Ascending aorta (tissue), 2 donors: Measurements from ENCODE around the gene ALPK1. TPM values are rescaled to one million over a fixed set of nuclear protein-coding genes. Genes with fewer than 3 reads are reported as not detected.
"Not testable (repeated sequence)": the region's sequence is repeated elsewhere in the genome, so short reads cannot be mapped to it uniquely, and the experiment has no call there.

Source experiments
- DNase-seq, 2 donors: peaks; one replicate each; pipeline ENCODE4 v3.0.0-alpha.2; 2019; ENCODE audit warnings: low spot score in 2 of 2
- H3K27ac ChIP-seq, 2 donors: fragments of 200-600 bp; sonication (generic); one replicate each; pipeline ENCODE4 v1.5.1; 2016 to 2017; ENCODE audit warnings: mild to moderate bottlenecking in 1 of 2
- H3K27me3 ChIP-seq: fragments of 200-600 bp; sonication (generic); one replicate; pipeline ENCODE4 v1.5.1; 2017
- H3K36me3 ChIP-seq, 2 donors: fragments of 200-600 bp; sonication (generic); one replicate each; pipeline ENCODE4 v1.5.1; 2016
- H3K4me1 ChIP-seq, 2 donors: fragments of 200-600 bp; sonication (generic); one replicate each; pipeline ENCODE4 v1.5.1; 2016 to 2017; ENCODE audit warnings: mild to moderate bottlenecking in 1 of 2
- H3K4me3 ChIP-seq, 2 donors: fragments of 200-600 bp; sonication (generic); one replicate each; pipeline ENCODE4 v1.5.1; 2016 to 2017; ENCODE audit warnings: mild to moderate bottlenecking in 1 of 2
- H3K9me3 ChIP-seq, 2 donors: fragments of 200-600 bp; sonication (generic); one replicate each; pipeline ENCODE4 v1.5.1; 2016
- intact Hi-C: fragments of 100-400 bp; cut with DNase I; formaldehyde crosslinking; loops from one replicate; pipeline ENCODE4 v1.15.1; 2023
- total RNA-seq: library from RNA; depleted of rRNA; stranded (reverse); fragments of >200 nt; gene quantifications from one replicate; pipeline ENCODE4 v1.1.0, GENCODE V29; 2016
- TF ChIP-seq, protein P1 (sequence below), 3 experiments: fragments of 200-600 bp in 2 of 3; fragments of 450-650 bp in 1 of 3; sonication (generic) in 2 of 3; IDR thresholded peaks; one replicate each; pipeline ENCODE4 v1.5.1; 2016 to 2019; ENCODE audit warnings: antibody characterized with exemption in 3 of 3, mild to moderate bottlenecking in 1 of 3, moderate library complexity in 1 of 3

ALPK1 gene
- total RNA-seq, 1 donor from 2014 or later, result 8.7 TPM

DNA sequence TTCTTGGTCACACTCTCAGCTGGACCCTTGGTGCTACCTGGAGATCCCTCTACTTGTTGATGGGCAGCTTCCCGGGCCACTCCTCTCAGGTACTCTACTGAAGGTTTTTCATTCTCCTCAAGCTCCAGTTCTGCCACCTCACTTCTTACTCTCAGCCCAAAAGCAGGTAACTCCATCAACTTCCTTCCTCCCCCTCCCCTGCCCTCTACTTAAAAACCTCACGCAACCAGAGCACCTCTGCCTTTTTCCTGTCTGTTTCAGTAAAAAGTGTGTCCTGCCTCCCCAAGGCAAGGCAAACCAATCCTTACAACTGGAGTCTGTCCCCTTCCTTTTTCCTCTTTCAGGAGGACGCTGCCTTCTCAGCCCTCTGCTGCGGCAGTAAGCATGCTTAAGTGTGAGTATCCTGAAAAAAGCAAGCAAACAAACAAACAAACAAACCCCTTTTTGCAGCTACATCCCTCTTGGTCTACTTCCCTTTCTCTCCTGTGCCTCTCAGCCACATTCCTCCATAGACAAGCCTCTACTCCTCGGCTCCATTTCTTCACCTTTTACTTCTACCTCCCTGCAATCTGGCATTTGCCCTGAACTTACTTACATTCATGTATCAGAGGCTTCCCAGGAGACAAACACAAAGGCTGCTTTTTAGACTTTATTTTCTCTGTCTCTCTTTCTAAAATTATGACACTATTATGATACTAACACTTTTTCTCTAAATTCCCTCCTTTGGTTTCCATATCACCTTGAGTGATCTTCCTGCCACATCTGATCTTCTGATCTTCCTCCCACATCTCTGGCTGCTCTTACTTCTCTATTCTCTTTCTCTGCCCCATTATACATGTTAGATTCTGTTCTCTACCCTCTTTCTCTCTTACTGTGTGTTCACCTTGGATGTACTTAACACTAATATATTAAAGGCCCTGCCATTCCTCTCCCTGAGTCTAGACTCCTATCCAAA lies 5.4 kb downstream of the ALPK1 start:
- peaks cover 0 to 9% of the 10 kb centered on the region in 2 donors for H3K4me1 ChIP-seq
- H3K36me3 ChIP-seq, result peaks cover 0 to 13% of the 10 kb centered on the region in 2 donors
- H3K4me3 ChIP-seq, result no peak overlapping the region
- no peak overlapping the region for H3K27ac ChIP-seq
- H3K27me3 ChIP-seq, result no peaks in the 10 kb centered on the region
- intact Hi-C loops, result no loop called here
- no peaks in the 10 kb centered on the region for H3K9me3 ChIP-seq
- TF ChIP-seq, protein P1, sequence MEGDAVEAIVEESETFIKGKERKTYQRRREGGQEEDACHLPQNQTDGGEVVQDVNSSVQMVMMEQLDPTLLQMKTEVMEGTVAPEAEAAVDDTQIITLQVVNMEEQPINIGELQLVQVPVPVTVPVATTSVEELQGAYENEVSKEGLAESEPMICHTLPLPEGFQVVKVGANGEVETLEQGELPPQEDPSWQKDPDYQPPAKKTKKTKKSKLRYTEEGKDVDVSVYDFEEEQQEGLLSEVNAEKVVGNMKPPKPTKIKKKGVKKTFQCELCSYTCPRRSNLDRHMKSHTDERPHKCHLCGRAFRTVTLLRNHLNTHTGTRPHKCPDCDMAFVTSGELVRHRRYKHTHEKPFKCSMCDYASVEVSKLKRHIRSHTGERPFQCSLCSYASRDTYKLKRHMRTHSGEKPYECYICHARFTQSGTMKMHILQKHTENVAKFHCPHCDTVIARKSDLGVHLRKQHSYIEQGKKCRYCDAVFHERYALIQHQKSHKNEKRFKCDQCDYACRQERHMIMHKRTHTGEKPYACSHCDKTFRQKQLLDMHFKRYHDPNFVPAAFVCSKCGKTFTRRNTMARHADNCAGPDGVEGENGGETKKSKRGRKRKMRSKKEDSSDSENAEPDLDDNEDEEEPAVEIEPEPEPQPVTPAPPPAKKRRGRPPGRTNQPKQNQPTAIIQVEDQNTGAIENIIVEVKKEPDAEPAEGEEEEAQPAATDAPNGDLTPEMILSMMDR (IDR thresholded peaks at IDR 0.05), result no peak
- no peak for DNase-seq

DNA sequence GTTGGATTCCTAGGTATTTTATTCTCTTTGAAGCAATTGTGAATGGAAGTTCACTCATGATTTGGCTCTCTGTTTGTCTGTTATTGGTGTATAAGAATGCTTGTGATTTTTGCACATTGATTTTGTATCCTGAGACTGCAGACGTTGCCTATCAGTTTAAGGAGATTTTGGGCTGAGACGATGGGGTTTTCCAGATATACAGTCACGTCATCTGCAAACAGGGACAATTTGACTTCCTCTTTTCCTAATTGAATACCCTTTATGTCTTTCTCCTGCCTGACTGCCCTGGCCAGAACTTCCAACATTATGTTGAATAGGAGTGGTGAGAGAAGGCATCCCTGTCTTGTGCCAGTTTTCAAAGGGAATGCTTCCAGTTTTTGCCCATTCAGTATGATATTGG lies 8.3 kb downstream of the ALPK1 start:
- H3K9me3 ChIP-seq, H3K4me3 ChIP-seq, DNase-seq, H3K27ac ChIP-seq, H3K4me1 ChIP-seq, H3K27me3 ChIP-seq, intact Hi-C loops: not testable (repeated sequence)
- H3K36me3 ChIP-seq, result peaks cover 0 to 13% of the 10 kb centered on the region in 2 donors

DNA sequence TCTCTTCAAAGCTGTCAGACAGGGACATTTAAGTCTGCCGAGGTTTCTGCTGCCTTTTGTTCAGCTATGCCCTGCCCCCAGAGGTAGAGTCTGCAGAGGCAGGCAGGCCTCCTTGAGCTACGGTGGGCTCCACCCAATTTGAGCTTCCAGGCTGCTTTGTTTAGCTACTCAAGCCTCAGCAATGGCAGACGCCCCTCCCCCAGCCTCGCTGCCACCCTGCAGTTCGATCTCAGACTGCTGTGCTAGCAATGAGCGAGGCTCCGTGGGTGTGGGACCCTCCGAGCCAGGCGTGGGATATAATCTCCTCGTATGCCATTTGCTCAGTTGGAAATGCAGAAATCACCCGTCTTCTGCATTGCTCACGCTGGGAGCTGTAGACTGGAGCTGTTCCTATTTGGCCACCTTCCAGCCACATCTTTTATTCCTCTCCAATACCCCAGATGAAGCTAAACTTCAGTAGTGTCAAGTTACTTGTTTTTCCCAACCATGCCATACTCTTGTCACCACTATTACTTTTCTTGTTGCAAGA lies 12.2 kb downstream of the ALPK1 start:
- H3K27ac ChIP-seq, H3K4me1 ChIP-seq, intact Hi-C loops, H3K36me3 ChIP-seq, H3K9me3 ChIP-seq, H3K27me3 ChIP-seq, DNase-seq: not testable (repeated sequence)
- H3K4me3 ChIP-seq, result peak overlapping the region in 1 of 2 donors; percentile 17

DNA sequence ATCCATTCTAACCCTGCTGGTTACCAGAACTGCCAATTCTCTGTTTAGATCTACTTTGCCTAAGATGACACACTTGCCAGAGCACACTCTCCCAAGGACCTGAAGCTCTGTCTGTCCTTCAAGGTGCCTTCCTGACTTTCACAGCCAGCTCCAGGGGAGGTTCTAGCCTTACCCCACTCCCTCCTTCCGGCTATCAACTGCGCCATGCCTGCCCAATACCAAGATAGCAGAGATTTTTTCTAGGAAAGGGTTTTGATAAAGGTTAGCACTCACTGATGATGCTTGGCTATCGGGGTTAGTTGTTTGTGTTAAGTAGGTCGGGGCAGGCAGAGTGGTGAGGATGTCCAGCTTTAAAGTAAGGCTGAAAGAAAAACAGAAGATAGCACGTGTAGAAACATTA lies 14.3 kb downstream of the ALPK1 start:
- Histone ChIP-seq H3K4me1 (no peaks in the 10 kb centered on the region), H3K4me3 (no peak overlapping the region), H3K27me3 (no peaks in the 10 kb centered on the region), H3K27ac (no peak overlapping the region), H3K9me3 (no peaks in the 10 kb centered on the region), H3K36me3 (no peaks in the 10 kb centered on the region)
- intact Hi-C loops, result no loop called here
- TF ChIP-seq, protein P1 (IDR thresholded peaks at IDR 0.05), result no peak
- no peak for DNase-seq

DNA sequence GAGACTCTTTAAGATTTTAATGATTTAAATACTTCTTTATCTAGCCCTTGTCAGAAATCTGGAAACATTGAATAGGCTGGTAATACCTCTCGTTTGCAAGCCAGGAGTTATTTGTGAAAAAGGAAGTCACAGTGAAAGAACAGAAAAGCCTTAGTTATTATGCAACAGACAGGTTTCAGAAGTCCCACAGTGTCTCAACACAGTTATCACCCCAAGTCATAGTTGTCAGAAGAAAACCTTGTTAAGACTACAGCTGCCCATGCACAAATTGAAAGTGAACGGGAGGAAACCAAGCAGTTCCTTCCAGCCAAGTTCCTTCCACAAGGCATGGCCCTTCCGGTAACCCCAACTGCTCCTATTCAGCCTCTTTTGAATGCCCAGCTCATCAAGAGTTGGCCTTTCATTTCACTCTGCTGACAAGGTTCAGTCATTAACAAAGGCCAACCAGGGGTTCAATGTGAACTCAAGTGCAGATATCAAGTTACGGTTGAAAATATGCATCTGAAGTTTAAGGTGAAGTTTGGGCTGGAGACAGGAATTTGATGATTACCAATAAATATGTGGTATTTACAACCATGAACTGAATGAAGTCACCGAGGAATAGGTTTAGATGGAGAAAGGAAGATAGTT lies 15.6 kb downstream of the ALPK1 start:
- no peaks in the 10 kb centered on the region for H3K9me3 ChIP-seq
- no peaks in the 10 kb centered on the region for H3K36me3 ChIP-seq
- TF ChIP-seq, protein P1 (IDR thresholded peaks at IDR 0.05), result no peak
- H3K4me3 ChIP-seq, result no peak overlapping the region
- H3K27ac ChIP-seq, result no peak overlapping the region
- H3K27me3 ChIP-seq, result no peaks in the 10 kb centered on the region
- DNase-seq, result no peak
- intact Hi-C loops, result no loop called here
- H3K4me1 ChIP-seq, result no peaks in the 10 kb centered on the region

DNA sequence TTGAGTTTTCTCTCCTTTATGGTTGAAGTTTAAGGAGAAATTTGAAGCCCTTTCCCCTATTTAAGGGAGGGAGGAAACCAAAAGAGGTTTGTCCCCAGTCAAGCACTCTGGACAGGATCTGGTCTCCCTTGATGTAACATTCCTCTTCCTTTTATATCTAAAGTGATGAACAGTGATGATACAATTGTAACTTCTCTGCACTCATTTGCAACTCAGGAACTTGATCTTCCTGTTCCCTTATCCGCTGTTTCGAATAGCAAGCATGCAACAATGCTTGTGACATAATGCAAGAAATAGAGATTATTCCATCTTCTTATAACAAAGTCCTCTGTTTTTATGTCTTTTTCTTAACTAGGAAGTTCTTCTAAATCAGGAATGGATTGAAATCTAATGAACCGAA lies 18.3 kb downstream of the ALPK1 start:
- Histone ChIP-seq H3K4me1 (no peaks in the 10 kb centered on the region), H3K27me3 (no peaks in the 10 kb centered on the region), H3K9me3 (no peaks in the 10 kb centered on the region), H3K36me3 (no peaks in the 10 kb centered on the region), H3K27ac (no peak overlapping the region), H3K4me3 (no peak overlapping the region)
- DNase-seq, result no peak
- TF ChIP-seq, protein P1 (IDR thresholded peaks at IDR 0.05), result no peak
- intact Hi-C loops, result no loop called here
